Esophagus muscularis mucosa (tissue), 4 donors: ENCODE measurements around the gene HCLS1. TPM values are rescaled to one million over a fixed set of nuclear protein-coding genes. Genes with fewer than 3 reads are reported as not detected.

Experiments used
- DNase-seq: peaks from one replicate; pipeline ENCODE4 v3.0.0-alpha.2; 2017; ENCODE audit errors: extremely low spot score
- H3K27ac ChIP-seq, 4 donors: fragments of 200-600 bp; sonication (generic); replicated peaks in 1 of 4; 1 replicate in 3 of 4; 2 replicates in 1 of 4; pipeline ENCODE4 v1.5.1; 2016 to 2019; ENCODE audit warnings: mild to moderate bottlenecking in 1 of 4
- H3K27me3 ChIP-seq, 4 donors: fragments of 200-600 bp; sonication (generic); one replicate each; pipeline versions ENCODE4 v1.5.1 to v1.6.0; 2016 to 2019
- H3K36me3 ChIP-seq, 4 donors: fragments of 200-600 bp; sonication (generic); one replicate each; pipeline ENCODE4 v1.5.1; 2016 to 2019
- H3K4me1 ChIP-seq, 4 donors: fragments of 200-600 bp; sonication (generic); one replicate each; pipeline ENCODE4 v1.5.1; 2016 to 2019
- H3K4me3 ChIP-seq, 4 donors: fragments of 200-600 bp; sonication (generic); 1 replicate in 2 of 4; 2 replicates in 2 of 4; pipeline ENCODE4 v1.5.1; 2016 to 2019; ENCODE audit warnings: mild to moderate bottlenecking in 4 of 4, moderate library complexity in 1 of 4
- H3K9me3 ChIP-seq, 4 donors: fragments of 200-600 bp; sonication (generic); 1 replicate in 3 of 4; 2 replicates in 1 of 4; pipeline ENCODE4 v1.5.1; 2016 to 2019
- CTCF ChIP-seq, 3 experiments: fragments of 200-600 bp in 2 of 3; fragments of 450-650 bp in 1 of 3; sonication (generic) in 2 of 3; IDR thresholded peaks; one replicate each; pipeline ENCODE4 v1.5.1; 2017 to 2019; ENCODE audit warnings: antibody characterized with exemption in 3 of 3, mild to moderate bottlenecking in 2 of 3, moderate library complexity in 1 of 3
- EP300 ChIP-seq: sonication (generic); formaldehyde crosslinking; IDR thresholded peaks from one replicate; pipeline ENCODE4 v1.6.1; 2017; ENCODE audit warnings: antibody characterized with exemption
- POLR2A ChIP-seq: fragments of 450-650 bp; IDR thresholded peaks from one replicate; pipeline ENCODE4 v1.6.1; 2017; ENCODE audit warnings: antibody characterized with exemption, moderate library complexity, mild to moderate bottlenecking, low read depth
- POLR2AphosphoS5 ChIP-seq, 2 donors: sonication (generic); formaldehyde crosslinking; IDR thresholded peaks; one replicate each; pipeline ENCODE4 v1.6.1; 2017; ENCODE audit warnings: antibody characterized with exemption in 2 of 2
- WGBS: methylation state at CpG from one replicate; pipeline ENCODE4 v1.1.5; 2018; 5-methylcytosine and 5-hydroxymethylcytosine counted together
- intact Hi-C: fragments of 100-400 bp; cut with DNase I; formaldehyde crosslinking; loops from one replicate; pipeline ENCODE4 v1.15.1; 2023
- small RNA-seq, 3 donors: library from RNA; depleted of rRNA; stranded (forward); fragments of <200 nt; gene quantifications; one replicate each; pipeline ENCODE3, GENCODE V24; 2016
- total RNA-seq, 4 donors: library from RNA; depleted of rRNA; stranded (reverse); fragments of >200 nt; gene quantifications; one replicate each; pipeline versions ENCODE4 v1.1.0 to v1.2.1, GENCODE V29; 2016

Gene HCLS1
- total RNA-seq, 4 donors from 2014 or later: 20.5 to 71.7 (median 35.5) TPM

- H3K27me3 ChIP-seq: no peaks in the 10 kb centered on the region
- H3K27ac ChIP-seq: no peak overlapping the region
- TF ChIP-seq EP300 (no peak), CTCF (IDR thresholded peaks at IDR 0.05) (no peak), POLR2AphosphoS5 (IDR thresholded peaks at IDR 0.05) (no peak), POLR2A (no peak)
- H3K4me1 ChIP-seq: no peaks in the 10 kb centered on the region
- WGBS: 94% methylated on average over 1 of the region's 1 CpG
- H3K9me3 ChIP-seq: no peaks in the 10 kb centered on the region
- intact Hi-C loops: no loop called here
- no peak overlapping the region for H3K4me3 ChIP-seq
- no peaks in the 10 kb centered on the region for H3K36me3 ChIP-seq
- DNase-seq: no peak
These were observed 76.3 kb downstream of the HCLS1 start for GRCh38 chr3:121584418-121584817.

GRCh38 chr3:121581691-121582090, 79.0 kb downstream of the HCLS1 start:
- no peaks in the 10 kb centered on the region for H3K36me3 ChIP-seq
- intact Hi-C loops: no loop called here
- no peaks in the 10 kb centered on the region for H3K9me3 ChIP-seq
- H3K4me1 ChIP-seq: no peaks in the 10 kb centered on the region
- 76% methylated on average over 2 of the region's 2 CpGs for WGBS
- H3K4me3 ChIP-seq: no peak overlapping the region
- H3K27me3 ChIP-seq: no peaks in the 10 kb centered on the region
- no peak for DNase-seq
- TF ChIP-seq EP300 (no peak), CTCF (IDR thresholded peaks at IDR 0.05) (no peak), POLR2AphosphoS5 (IDR thresholded peaks at IDR 0.05) (no peak), POLR2A (no peak)
- H3K27ac ChIP-seq: no peak overlapping the region

Small RNA genes within 50 kb of the gene (small RNA-seq; reads per million reads assigned to genes)
- gene RNU4-62P: 0 reads per million in 3 donors

Other genes with a start within 250 kb of the HCLS1 start
- gene POLQ, start 114.9 kb downstream of the HCLS1 start, total RNA-seq: under 1 TPM; under 0.01 to 0.40 (median 0.15) TPM
- not detected for gene ARGFX, start 93.0 kb downstream of the HCLS1 start, total RNA-seq
- not detected for gene FBXO40, start 67.5 kb downstream of the HCLS1 start, total RNA-seq
- 10 to 100 TPM; 55.7 to 73.9 (median 69.3) TPM for gene GOLGB1, start 88.8 kb upstream of the HCLS1 start, total RNA-seq
- gene IQCB1, start 174.2 kb upstream of the HCLS1 start, total RNA-seq: 10 to 100 TPM; 10.4 to 15.6 (median 11.7) TPM
- gene EAF2, start 174.3 kb upstream of the HCLS1 start, total RNA-seq: 1 to 10 TPM; 2.1 to 3.6 (median 2.9) TPM
- 1 to 10 TPM in 2 of 4 donors, under 1 TPM in 2; 0.52 to 2.1 (median 1.0) TPM for gene SLC15A2, start 233.5 kb upstream of the HCLS1 start, total RNA-seq